GM12865 (cell line): ENCODE data around the gene BCOR.

Experiments used
- DNase-seq: peaks from one replicate; pipeline ENCODE4 v3.0.0; 2010; ENCODE audit warnings: low read depth
- H3K4me3 ChIP-seq: 2 replicates; pipeline ENCODE4 v1.5.1; 2011; ENCODE audit warnings: mild to moderate bottlenecking, low read depth, low read length, control low read depth
- TF ChIP-seq, protein P1 (sequence below): IDR thresholded peaks from 2 replicates; pipeline ENCODE4 v1.5.1; 2011; ENCODE audit warnings: low read length, control low read depth, low read depth, inconsistent platforms; ENCODE audit not compliant: insufficient read depth; ENCODE audit errors: missing control alignments

Gene BCOR

GRCh38 chrX:40098264-40099054, 701 bp upstream of the BCOR start:
- peak overlapping the region; percentile 74 for H3K4me3 ChIP-seq
- TF ChIP-seq, protein P1, sequence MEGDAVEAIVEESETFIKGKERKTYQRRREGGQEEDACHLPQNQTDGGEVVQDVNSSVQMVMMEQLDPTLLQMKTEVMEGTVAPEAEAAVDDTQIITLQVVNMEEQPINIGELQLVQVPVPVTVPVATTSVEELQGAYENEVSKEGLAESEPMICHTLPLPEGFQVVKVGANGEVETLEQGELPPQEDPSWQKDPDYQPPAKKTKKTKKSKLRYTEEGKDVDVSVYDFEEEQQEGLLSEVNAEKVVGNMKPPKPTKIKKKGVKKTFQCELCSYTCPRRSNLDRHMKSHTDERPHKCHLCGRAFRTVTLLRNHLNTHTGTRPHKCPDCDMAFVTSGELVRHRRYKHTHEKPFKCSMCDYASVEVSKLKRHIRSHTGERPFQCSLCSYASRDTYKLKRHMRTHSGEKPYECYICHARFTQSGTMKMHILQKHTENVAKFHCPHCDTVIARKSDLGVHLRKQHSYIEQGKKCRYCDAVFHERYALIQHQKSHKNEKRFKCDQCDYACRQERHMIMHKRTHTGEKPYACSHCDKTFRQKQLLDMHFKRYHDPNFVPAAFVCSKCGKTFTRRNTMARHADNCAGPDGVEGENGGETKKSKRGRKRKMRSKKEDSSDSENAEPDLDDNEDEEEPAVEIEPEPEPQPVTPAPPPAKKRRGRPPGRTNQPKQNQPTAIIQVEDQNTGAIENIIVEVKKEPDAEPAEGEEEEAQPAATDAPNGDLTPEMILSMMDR = no peak
- peak; percentile 81 for DNase-seq

- TF ChIP-seq, protein P1 = no peak
- DNase-seq = peak; percentile 37
These were observed 636 bp downstream of the BCOR start for GRCh38 chrX:40097141-40097503.

DNA sequence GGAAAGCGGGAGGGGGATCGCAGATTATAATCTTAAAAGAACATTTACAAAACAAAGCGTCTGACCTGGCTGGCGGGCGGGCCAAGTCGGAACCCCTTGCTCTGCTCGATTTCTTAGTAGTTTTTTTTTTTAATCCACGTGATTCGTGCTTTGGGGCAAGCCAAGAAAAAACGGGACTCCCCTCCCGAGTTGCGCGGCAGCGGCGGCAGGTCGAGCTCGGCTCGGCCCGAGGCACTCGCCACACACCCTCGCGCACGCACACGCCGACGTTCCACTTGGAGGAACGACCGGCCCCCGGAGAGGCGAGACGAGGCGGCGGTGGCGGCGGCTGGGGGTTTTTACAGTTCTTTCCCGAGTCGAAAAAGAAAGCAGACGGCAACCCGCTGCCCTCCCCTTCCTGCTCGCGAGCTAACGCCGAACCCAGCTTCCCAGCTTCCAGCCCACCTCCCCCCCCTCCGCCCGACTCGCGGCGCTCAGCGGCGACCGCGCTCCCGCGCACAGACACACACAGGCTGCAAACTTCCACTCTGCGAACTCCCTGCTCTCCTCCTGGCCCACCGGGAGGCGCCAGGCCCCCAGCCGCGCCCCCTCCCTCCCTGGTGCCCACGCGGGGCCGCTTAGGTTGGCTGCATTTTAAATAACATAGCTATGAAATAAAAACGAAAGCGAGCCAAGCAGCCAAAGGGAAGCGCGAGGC, 1.2 kb downstream of the BCOR start:
- peak; percentile 72 for DNase-seq
- peak overlapping the region; percentile 59 for H3K4me3 ChIP-seq
- TF ChIP-seq, protein P1 = no peak

More at GRCh38 chrX:40097141-40097503, 636 bp downstream of the BCOR start:
- H3K4me3 ChIP-seq = peak overlapping the region; percentile 59

GRCh38 chrX:40095583-40096394, 2.0 kb downstream of the BCOR start:
- peak overlapping the region; percentile 59 for H3K4me3 ChIP-seq
- TF ChIP-seq, protein P1 = no peak
- DNase-seq = peak; percentile 46

- DNase-seq = no peak
- H3K4me3 ChIP-seq = peak overlapping the region; percentile 59
- TF ChIP-seq, protein P1 = no peak
These were observed 2.7 kb downstream of the BCOR start for GRCh38 chrX:40094900-40095582.
